K562 (cell line): ENCODE measurements around the gene LMBRD1. TPM values are rescaled to one million over a fixed set of nuclear protein-coding genes. Genes with fewer than 3 reads are reported as not detected.

ENCODE experiments used
- ATAC-seq: fragments of 200-7000 bp; cut with Tn5 transposase; 3 replicates; pipeline ENCODE4 v1.9.1; 2020; ENCODE audit warnings: moderate library complexity
- BruUV-seq: library from RNA; stranded (reverse); fragments of 400-500 nt; replicated peaks from 2 replicates; lab custom pipeline; 2021; lab: Mats Ljungman, UMichigan
- CTCF ChIA-PET: fragments of 300-600 bp; formaldehyde crosslinking; extraction: SDS; loops from one replicate; lab custom pipeline; 2021; ENCODE audit warnings: low intra/inter-chr PET ratio; lab: Yijun Ruan, JAX
- POLR2A ChIA-PET: fragments of 300-600, 350-650 bp; sonication (Branson Sonifier 250); formaldehyde crosslinking; extraction: SDS; loops from one replicate; lab custom pipeline; 2021; ENCODE audit warnings: antibody characterized with exemption, inconsistent platforms; lab: Yijun Ruan, JAX
- DNase-seq, 4 experiments: peaks; one replicate each; pipeline versions ENCODE4 v3.0.0 to v3.0.0-alpha.2; 2011 to 2018; ENCODE audit warnings: low spot score in 3 of 4, mixed read lengths in 3 of 4; ENCODE audit errors: extremely low read depth in 1 of 4
- FAIRE-seq: peaks from 2 replicates; lab custom pipeline; 2011; peaks lifted over from hg19 to GRCh38; lab: Jason Lieb, UNC
- H2AFZ ChIP-seq: 2 replicates; pipeline ENCODE4 v1.6.0; 2011; ENCODE audit warnings: low read depth, low read length, control low read depth, inconsistent platforms
- H3K27ac ChIP-seq: fragments of 200-600 bp; 3 replicates; pipeline ENCODE4 v1.8.0; 2011; ENCODE audit warnings: low read depth, mild to moderate bottlenecking, control low read depth, inconsistent platforms, low read length, moderate library complexity, mixed read lengths; ENCODE audit errors: extremely low read depth
- H3K27me3 ChIP-seq, 2 experiments: fragments of 300-600 bp in 1 of 2; 2 replicates in 1 of 2; 3 replicates in 1 of 2; pipeline versions ENCODE4 v1.6.0 to v1.8.0; 2011; ENCODE audit warnings: inconsistent platforms in 2 of 2, low read length in 2 of 2, mild to moderate bottlenecking in 1 of 2, mixed read lengths in 1 of 2, moderate library complexity in 1 of 2; ENCODE audit not compliant: control insufficient read depth in 2 of 2, insufficient read depth in 2 of 2
- H3K36me3 ChIP-seq: fragments of 300-600 bp; 3 replicates; pipeline ENCODE4 v1.8.0; 2011; ENCODE audit warnings: mild to moderate bottlenecking, low read length, inconsistent platforms; ENCODE audit not compliant: control insufficient read depth, insufficient read depth
- H3K4me1 ChIP-seq, 2 experiments: fragments of 200-600 bp in 1 of 2; replicated peaks in 1 of 2; 2 replicates in 1 of 2; 3 replicates in 1 of 2; pipeline versions ENCODE4 v1.5.1 to v1.8.0; 2011; ENCODE audit warnings: inconsistent platforms in 2 of 2, low read length in 2 of 2, mild to moderate bottlenecking in 1 of 2, mixed read lengths in 1 of 2, moderate library complexity in 1 of 2; ENCODE audit not compliant: control insufficient read depth in 2 of 2, insufficient read depth in 2 of 2
- H3K4me2 ChIP-seq: 2 replicates; pipeline ENCODE4 v1.6.1; 2011; ENCODE audit warnings: low read length, control low read depth, inconsistent platforms, mixed read lengths; ENCODE audit not compliant: insufficient read depth
- H3K4me3 ChIP-seq: fragments of 200-600 bp; sonication (generic), shearing (Covaris generic); 2 replicates; pipeline ENCODE4 v1.5.1; 2016; ENCODE audit warnings: control low read depth, inconsistent platforms
- H3K79me2 ChIP-seq: fragments of 200-600 bp; 3 replicates; pipeline ENCODE4 v1.8.0; 2011; ENCODE audit warnings: low read length, inconsistent platforms; ENCODE audit not compliant: control insufficient read depth, insufficient read depth
- H3K9ac ChIP-seq, 2 experiments: 2 replicates each; pipeline versions ENCODE4 v1.6.0 to v1.6.1; 2011; ENCODE audit warnings: low read depth in 2 of 2, low read length in 2 of 2, control low read depth in 1 of 2, inconsistent platforms in 1 of 2, mild to moderate bottlenecking in 1 of 2, mixed read lengths in 1 of 2; ENCODE audit not compliant: insufficient read depth in 1 of 2
- H3K9me1 ChIP-seq: one replicate; pipeline ENCODE4 v1.6.0; 2011; ENCODE audit warnings: inconsistent platforms, mild to moderate bottlenecking, low read length, moderate library complexity; ENCODE audit not compliant: control insufficient read depth, insufficient read depth
- H3K9me3 ChIP-seq: replicated peaks from 2 replicates; pipeline ENCODE4 v1.5.1; 2011; ENCODE audit warnings: low read depth, low read length, inconsistent platforms; ENCODE audit not compliant: control insufficient read depth, insufficient read depth
- H4K20me1 ChIP-seq: replicated peaks from 2 replicates; pipeline ENCODE4 v1.6.1; 2011; ENCODE audit warnings: low read length, inconsistent platforms, mixed read lengths; ENCODE audit not compliant: control insufficient read depth, insufficient read depth
- CTCF ChIP-seq, 3 experiments: IDR thresholded peaks in 2 of 3; conservative IDR thresholded peaks in 1 of 3; 2 replicates each; pipeline ENCODE4 v1.5.1; 2011 to 2012; ENCODE audit warnings: low read length in 3 of 3, mild to moderate bottlenecking in 3 of 3, control low read depth in 2 of 3, improper control_type of control experiment in 1 of 3, inconsistent platforms in 1 of 3, low read depth in 1 of 3, mixed read lengths in 1 of 3, moderate library complexity in 1 of 3; ENCODE audit not compliant: insufficient read depth in 2 of 3
- GTF2E2 ChIP-seq: fragments of 200-800 bp; sonication (Bioruptor generic); IDR thresholded peaks from 2 replicates; pipeline ENCODE4 v1.6.1; 2016; ENCODE audit warnings: missing genetic modification characterization, missing compliant biosample characterization
- HDAC3 ChIP-seq: fragments of 450-650 bp; IDR thresholded peaks from 2 replicates; pipeline ENCODE4 v1.6.1; 2018; ENCODE audit warnings: borderline replicate concordance, mild to moderate bottlenecking, moderate library complexity; ENCODE audit not compliant: partially characterized antibody
- HDGF ChIP-seq: fragments of 450-650 bp; IDR thresholded peaks from 2 replicates; pipeline ENCODE4 v1.6.1; 2016
- HES1 ChIP-seq: fragments of 450-650 bp; IDR thresholded peaks from 2 replicates; pipeline ENCODE4 v1.6.1; 2016; ENCODE audit warnings: low read depth, mild to moderate bottlenecking, moderate library complexity
- ZNF384 ChIP-seq: IDR thresholded peaks from 2 replicates; pipeline ENCODE4 v1.6.1; 2012; ENCODE audit warnings: low read depth, low read length, improper control_type of control experiment
- WGBS: fragments of 100-300 bp; shearing (Covaris generic); methylation state at CpG from one replicate; pipeline ENCODE4 v1.1.6; 2016; ENCODE audit warnings: low coverage, mixed read lengths; ENCODE audit not compliant: insufficient coverage; ENCODE audit errors: missing lambda C conversion rate; 5-methylcytosine and 5-hydroxymethylcytosine counted together
- in situ Hi-C: fragments of 300-500 bp; cut with MboI; formaldehyde crosslinking; loops from 4 replicates; pipeline ENCODE4 v1.15.0; 2018; ENCODE audit warnings: inconsistent platforms, mixed read lengths
- intact Hi-C: fragments of 100-400 bp; cut with micrococcal nuclease; formaldehyde crosslinking; loops from 2 replicates; pipeline ENCODE4 v1.14.2; 2022
- polyA plus RNA-seq, 8 experiments: library from polyadenylated mRNA; depleted of rRNA in 4 of 8; stranded (reverse) in 5 of 8; unstranded in 3 of 8; fragments of >200 nt; fragmentation: Nextera tagmentation in 2 of 8; fragmentation: Illumina TruSeq in 1 of 8; extraction: Ambion mirVana in 2 of 8; extraction: Trizol in 1 of 8; gene quantifications; 2 replicates each; pipeline versions ENCODE4 v1.2.1 to v1.2.3, GENCODE V29; 2011 to 2014; ENCODE audit warnings: inconsistent platforms in 1 of 8, missing spikeins in 1 of 8
- total RNA-seq, 7 experiments: library from RNA; depleted of rRNA in 6 of 7; stranded (reverse); fragments of >200 nt in 6 of 7; fragmentation: Illumina TruSeq in 2 of 7; extraction: Trizol in 2 of 7; gene quantifications; 2 replicates each; pipeline versions ENCODE4 v1.2.1 to v1.2.3, GENCODE V29; 2011 to 2021; ENCODE audit warnings: low replicate concordance in 1 of 7

LMBRD1 gene
- total and polyA plus RNA-seq, 9 of the 15 experiments (the other 6 are each of a cell fraction or from before 2014, with no cell fraction given) = 14.0 to 85.2 (median 26.5) TPM

- H3K9me1 ChIP-seq = no peaks in the 10 kb centered on the region
- peak overlapping the region; percentile 85 for H2AFZ ChIP-seq
- 11% methylated on average over 5 of the region's 5 CpGs for WGBS
- peak overlapping the region; percentile 84 for H3K4me3 ChIP-seq
- peak; percentile 30; the same call in 2 of the 3 replicates for ATAC-seq
- H3K4me2 ChIP-seq = peak overlapping the region; percentile 93
- H3K4me1 ChIP-seq = peaks cover 7 to 12% of the 10 kb centered on the region in 2 experiments; a peak in 4 of 5 replicates
- no peak for FAIRE-seq
- ChIA-PET POLR2A (interaction anchor here (1.6 kb wide), 1 partner anchor 9 kb away, joined by 6 read pairs; no protein-coding TSS in a partner anchor), CTCF (interaction anchor here (0.8 kb wide), 1 partner anchor 16 kb away, joined by 4 read pairs; no protein-coding TSS in a partner anchor)
- intact Hi-C loops (loop anchor here (5.0 kb wide), 1 partner anchor 58 kb away; no protein-coding TSS in a partner anchor), in situ Hi-C loops (no loop called here)
- no TSS peak for BruUV-seq
- H3K9me3 ChIP-seq = no peaks in the 10 kb centered on the region
- TF ChIP-seq GTF2E2 (0 out of 2 replicates have a peak, but pooled peaks have one; percentile 1), HES1 (no peak), ZNF384 (no peak), HDGF (no peak), CTCF (IDR thresholded peaks at IDR 0.05 in 2 of 3, conservative IDR thresholded peaks at IDR 0.05 in 1 of 3; ENCODE audit: insufficient read depth in 2 of 3, low read depth in 1 of 3, low read length in 3 of 3) (peak in 1 of 3 experiments; percentile 14; a peak in 1 of 6 replicates), HDAC3 (no peak)
- peak overlapping the region; percentile 88; the same call in 2 of the 3 replicates for H3K27ac ChIP-seq
- peak overlapping the region in 1 of 2 experiments; percentile 85; a peak in 3 of 4 replicates for H3K9ac ChIP-seq
- peaks cover 55% of the 10 kb centered on the region for H3K79me2 ChIP-seq
- peak in 2 of 4 experiments; percentile 11 to 34 for DNase-seq
- H4K20me1 ChIP-seq = no peaks in the 10 kb centered on the region
- H3K36me3 ChIP-seq = no peaks in the 10 kb centered on the region; the same call in 2 of the 3 replicates
- H3K27me3 ChIP-seq = no peaks in the 10 kb centered on the region
These were observed 1.2 kb downstream of the LMBRD1 start for GRCh38 chr6:69795469-69796072.
